ENCODE measurements around the gene USP17L30. TPM values are rescaled to one million over a fixed set of nuclear protein-coding genes. Genes with fewer than 3 reads are reported as not detected.
"Not testable (repeated sequence)": the region's sequence is repeated elsewhere in the genome, so short reads cannot be mapped to it uniquely, and the experiment has no call there.

Gene USP17L30
- total RNA-seq, 2 experiments from 2014 or later, result not detected

DNA sequence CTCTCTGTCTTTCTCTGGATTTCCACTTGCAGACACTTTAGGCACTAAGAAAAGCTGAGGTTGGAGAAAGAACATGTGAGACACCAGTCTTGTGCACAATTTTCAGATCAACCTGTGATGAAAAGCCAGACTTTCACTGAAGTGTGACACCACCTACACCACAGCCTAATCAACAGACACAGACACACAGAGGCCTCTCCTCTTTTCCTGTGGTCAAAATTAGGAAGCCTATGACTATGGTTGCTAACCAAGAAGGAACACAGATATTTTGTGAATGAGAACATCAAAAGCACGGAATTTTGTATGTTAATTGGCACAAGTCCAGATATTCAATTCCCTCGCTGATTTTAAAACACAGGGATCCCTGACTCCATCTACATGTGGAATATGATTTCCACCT lies 26.1 kb downstream of the USP17L30 start:
- H3K4me1 Mint-ChIP-seq; DNase-seq; H3K36me3 Mint-ChIP-seq; ATAC-seq; CTCF ChIA-PET; H3K9me3 Mint-ChIP-seq (ENCODE audit: low read depth); H3K4me3 Mint-ChIP-seq; H3K27me3 Mint-ChIP-seq; H3K27ac Mint-ChIP-seq: not testable (repeated sequence)

DNA sequence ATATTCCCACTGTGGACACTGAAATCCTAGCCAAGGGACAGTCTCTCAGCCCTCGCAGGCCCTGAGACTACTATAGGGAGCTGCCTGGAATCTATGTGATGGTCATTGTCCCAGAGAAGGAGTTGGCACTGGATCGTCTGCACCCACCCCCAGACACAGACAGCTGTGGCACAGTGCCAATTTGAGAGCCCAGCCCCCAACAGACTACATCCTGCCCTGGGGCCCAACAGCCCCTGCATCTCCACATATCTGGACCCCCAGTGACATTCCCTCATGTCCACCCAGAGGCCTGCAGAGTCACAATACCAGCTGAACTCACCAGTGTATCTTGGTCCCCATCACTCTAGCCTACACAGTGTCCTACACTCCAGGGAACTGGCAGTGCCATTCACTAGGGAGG lies 42.8 kb downstream of the USP17L30 start:
- not testable (repeated sequence) for H3K4me1 Mint-ChIP-seq, DNase-seq, H3K27ac Mint-ChIP-seq

DNA sequence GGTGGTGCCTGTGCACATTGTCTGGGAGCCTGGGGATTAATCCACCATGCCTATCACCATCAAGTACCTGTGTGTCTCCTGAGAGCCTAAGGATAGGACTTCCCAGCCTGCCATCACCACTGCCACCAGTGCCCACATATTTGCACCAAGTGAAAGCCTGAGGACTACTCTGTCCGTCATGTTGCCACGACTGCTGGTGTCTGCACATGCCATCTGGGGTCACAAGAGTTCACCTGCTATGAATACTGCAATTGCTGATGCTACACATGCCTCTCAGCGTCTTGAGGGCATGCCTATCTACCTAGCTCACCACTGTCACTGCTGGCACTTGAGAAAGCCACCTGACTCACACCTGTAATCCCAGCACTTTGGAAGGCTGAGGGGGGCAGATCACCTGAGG lies 43.6 kb downstream of the USP17L30 start:
- H3K36me3 Mint-ChIP-seq; H3K4me3 Mint-ChIP-seq; ATAC-seq; H3K27ac Mint-ChIP-seq; H3K9me3 Mint-ChIP-seq (ENCODE audit: low read depth); H3K4me1 Mint-ChIP-seq; H3K27me3 Mint-ChIP-seq; DNase-seq; CTCF ChIA-PET: not testable (repeated sequence)

More for the DNA sequence above, 42.8 kb downstream of the USP17L30 start:
- H3K4me3 Mint-ChIP-seq; H3K36me3 Mint-ChIP-seq; H3K27me3 Mint-ChIP-seq; ATAC-seq; CTCF ChIA-PET; H3K9me3 Mint-ChIP-seq (ENCODE audit: low read depth): not testable (repeated sequence)

DNA sequence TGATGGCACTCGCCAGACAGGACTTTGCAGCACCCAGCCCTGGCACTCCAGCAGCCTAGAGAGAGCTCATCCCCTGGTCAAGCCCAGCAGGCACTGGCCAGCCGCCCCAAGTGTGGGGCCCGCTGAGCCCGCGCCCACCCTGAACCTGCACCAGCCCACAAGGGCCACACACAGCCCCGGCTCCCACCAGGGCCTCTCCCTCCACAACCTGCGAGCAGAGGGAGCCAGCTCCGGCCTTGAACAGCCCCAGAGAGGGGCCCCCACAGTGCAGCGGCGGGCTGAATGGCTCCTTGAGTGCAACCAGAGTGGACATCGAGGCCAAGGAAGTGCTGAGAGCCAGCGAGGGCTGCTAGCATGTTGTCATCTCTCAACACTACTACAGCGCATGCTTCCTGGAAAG lies 46.9 kb downstream of the USP17L30 start:
- Mint-ChIP-seq H3K9me3 (ENCODE audit: low read depth) (no peaks in the 10 kb centered on the region), H3K4me3 (no peak overlapping the region), H3K27ac (no peak overlapping the region), H3K36me3 (no peaks in the 10 kb centered on the region), H3K27me3 (no peaks in the 10 kb centered on the region), H3K4me1 (no peaks in the 10 kb centered on the region)
- DNase-seq (no peak), ATAC-seq (no peak)
- CTCF ChIA-PET, result no interaction called here

Other genes starting within 250 kb of the USP17L30 start
- not detected for gene FAM90A26, start 192.7 kb upstream of the USP17L30 start, total RNA-seq
- not detected for gene USP17L10, start 152.5 kb upstream of the USP17L30 start, total RNA-seq
- not detected for gene USP17L11, start 147.7 kb upstream of the USP17L30 start, total RNA-seq
- not detected for gene USP17L12, start 143.0 kb upstream of the USP17L30 start, total RNA-seq
- not detected for gene USP17L13, start 138.2 kb upstream of the USP17L30 start, total RNA-seq
- gene USP17L15, start 128.7 kb upstream of the USP17L30 start, total RNA-seq, result not detected
- gene USP17L17, start 119.2 kb upstream of the USP17L30 start, total RNA-seq, result not detected
- gene USP17L18, start 114.5 kb upstream of the USP17L30 start, total RNA-seq, result not detected
- not detected for gene USP17L19, start 109.8 kb upstream of the USP17L30 start, total RNA-seq
- gene USP17L20, start 105.0 kb upstream of the USP17L30 start, total RNA-seq, result not detected
- gene USP17L21, start 100.3 kb upstream of the USP17L30 start, total RNA-seq, result not detected
- not detected for gene USP17L22, start 95.5 kb upstream of the USP17L30 start, total RNA-seq
- gene USP17L24, start 38.0 kb upstream of the USP17L30 start, total RNA-seq, result not detected
- gene USP17L25, start 33.2 kb upstream of the USP17L30 start, total RNA-seq, result not detected
- not detected for gene USP17L26, start 28.5 kb upstream of the USP17L30 start, total RNA-seq
- gene USP17L5, start 23.7 kb upstream of the USP17L30 start, total RNA-seq, result not detected
- not detected for gene USP17L27, start 19.0 kb upstream of the USP17L30 start, total RNA-seq
- gene USP17L28, start 14.2 kb upstream of the USP17L30 start, total RNA-seq, result not detected
- gene USP17L29, start 9.5 kb upstream of the USP17L30 start, total RNA-seq, result not detected
- gene DEFB131A, start 81.3 kb downstream of the USP17L30 start, total RNA-seq, result not detected

Data from activated CD8-positive, alpha-beta memory T cell treated with anti-CD3 and anti-CD28 coated beads, Interleukin-2, amount 10 ng/mL, durations not matched to agents 7 days and 5 days (primary cell).